Karpas-422 (cell line): ENCODE results near the gene ZNF519. TPM values are rescaled to one million over a fixed set of nuclear protein-coding genes. Genes with fewer than 3 reads are reported as not detected.
A peak's percentile ranks its signal among the peaks of the same experiment; 100 is the strongest.

ENCODE experiments used
- DNase-seq: peaks from one replicate; pipeline ENCODE4 v3.0.0-alpha.2; 2015
- H2AFZ ChIP-seq: fragments of 200-600 bp; sonication (generic); 2 replicates; pipeline ENCODE4 v1.6.1; 2014; ENCODE audit warnings: antibody characterized with exemption, low read length, mixed read lengths
- H3K27ac ChIP-seq: fragments of 200-600 bp; sonication (generic); 2 replicates; pipeline ENCODE4 v1.5.1; 2014; ENCODE audit warnings: mild to moderate bottlenecking, low read length, moderate library complexity
- H3K27me3 ChIP-seq: fragments of 200-600 bp; sonication (generic); 2 replicates; pipeline ENCODE4 v1.6.1; 2014; ENCODE audit warnings: low read length, mixed read lengths
- H3K36me3 ChIP-seq: fragments of 200-600 bp; sonication (generic); 2 replicates; pipeline ENCODE4 v1.6.1; 2014; ENCODE audit warnings: low read length, mixed read lengths; ENCODE audit not compliant: insufficient read depth
- H3K4me1 ChIP-seq: fragments of 200-600 bp; sonication (generic); 2 replicates; pipeline ENCODE4 v1.6.1; 2014; ENCODE audit warnings: mild to moderate bottlenecking, low read length, mixed read lengths
- H3K4me2 ChIP-seq: fragments of 200-600 bp; sonication (generic); 2 replicates; pipeline ENCODE4 v1.6.1; 2014; ENCODE audit warnings: low read length, low read depth, mild to moderate bottlenecking; ENCODE audit not compliant: poor library complexity, severe bottlenecking
- H3K4me3 ChIP-seq: fragments of 200-600 bp; sonication (generic); 2 replicates; pipeline ENCODE4 v1.5.1; 2014; ENCODE audit warnings: mild to moderate bottlenecking, antibody characterized with exemption, low read length, mixed read lengths
- H3K79me2 ChIP-seq: fragments of 200-600 bp; sonication (generic); 2 replicates; pipeline ENCODE4 v1.6.1; 2014; ENCODE audit warnings: mild to moderate bottlenecking, low read length, mixed read lengths
- H3K9ac ChIP-seq: fragments of 200-600 bp; sonication (generic); 2 replicates; pipeline ENCODE4 v1.6.0; 2014; ENCODE audit warnings: low read length
- H3K9me2 ChIP-seq: fragments of 200-600 bp; sonication (generic), shearing (Covaris generic); replicated peaks from 2 replicates; pipeline ENCODE4 v1.6.0; 2014; ENCODE audit warnings: mild to moderate bottlenecking, low read length, moderate library complexity; ENCODE audit not compliant: insufficient read depth
- H3K9me3 ChIP-seq: fragments of 300-700, 200-600 bp; sonication (generic); 2 replicates; pipeline ENCODE4 v1.6.1; 2014; ENCODE audit warnings: low read length, mixed read lengths
- H4K20me1 ChIP-seq: fragments of 200-600 bp; sonication (generic); 2 replicates; pipeline ENCODE4 v1.6.1; 2014; ENCODE audit warnings: mild to moderate bottlenecking, antibody characterized with exemption, low read length, low read depth; ENCODE audit not compliant: insufficient read depth
- total RNA-seq: library from RNA; depleted of rRNA; stranded (reverse); fragments of >200 nt; shearing (Covaris generic); gene quantifications from 2 replicates; pipeline ENCODE4 v1.2.3, GENCODE V29; 2014; ENCODE audit warnings: low replicate concordance

Gene ZNF519
- total RNA-seq, 1 experiment from 2014 or later: 29.0 TPM

DNA sequence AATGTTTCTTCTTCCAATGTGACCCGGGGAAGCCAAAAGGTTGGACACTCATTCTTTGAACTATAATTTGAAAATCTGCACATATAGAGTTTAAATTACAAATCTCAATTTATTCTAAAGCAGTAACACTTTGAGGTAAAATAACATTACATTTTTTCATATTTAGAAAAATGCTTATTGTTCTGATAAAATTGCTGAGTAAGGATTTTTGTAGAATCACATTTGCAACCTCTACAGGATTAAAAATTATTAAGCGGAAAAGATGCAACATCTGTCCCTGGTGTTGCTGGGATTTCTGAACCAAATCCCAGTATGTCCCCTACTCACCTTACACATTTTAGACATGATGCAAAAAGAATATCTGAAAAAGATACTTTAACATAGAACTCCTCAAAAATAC lies 10.1 kb downstream of the ZNF519 start:
- H3K9me2 ChIP-seq: no peaks in the 10 kb centered on the region
- no peak overlapping the region for H3K4me2 ChIP-seq
- H3K4me1 ChIP-seq: peaks cover 9% of the 10 kb centered on the region
- H3K9ac ChIP-seq: no peak overlapping the region
- no peak overlapping the region for H3K27ac ChIP-seq
- H4K20me1 ChIP-seq: no peaks in the 10 kb centered on the region
- H3K4me3 ChIP-seq: no peak overlapping the region
- no peak overlapping the region for H2AFZ ChIP-seq
- H3K36me3 ChIP-seq: peaks cover 58% of the 10 kb centered on the region
- no peaks in the 10 kb centered on the region for H3K27me3 ChIP-seq
- peaks cover 97% of the 10 kb centered on the region for H3K79me2 ChIP-seq
- H3K9me3 ChIP-seq: peaks cover 13% of the 10 kb centered on the region
- DNase-seq: no peak

DNA sequence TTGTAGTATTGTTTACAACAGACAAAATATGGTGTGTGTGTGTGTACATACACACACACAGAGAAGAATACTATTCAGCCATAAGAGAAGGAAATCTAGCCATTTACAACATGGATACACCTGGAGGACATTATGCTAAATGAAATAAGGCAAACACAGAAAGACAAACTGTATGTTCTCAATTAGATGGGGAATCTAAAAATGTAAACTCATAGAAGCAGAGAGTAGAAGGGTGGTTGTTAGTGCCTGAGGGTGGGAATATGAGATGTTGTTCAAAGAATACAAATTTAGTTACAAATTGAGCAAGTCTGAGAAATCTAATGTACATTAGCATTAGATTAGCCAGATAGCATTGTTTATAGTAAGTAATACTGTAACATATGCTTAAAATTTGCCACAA lies 11.3 kb downstream of the ZNF519 start:
- no peak overlapping the region for H3K27ac ChIP-seq
- no peak overlapping the region for H3K4me2 ChIP-seq
- H3K4me3 ChIP-seq: no peak overlapping the region
- H3K36me3 ChIP-seq: peaks cover 63% of the 10 kb centered on the region
- no peaks in the 10 kb centered on the region for H4K20me1 ChIP-seq
- H3K9me2 ChIP-seq: no peaks in the 10 kb centered on the region
- H3K79me2 ChIP-seq: peaks cover 97% of the 10 kb centered on the region
- no peaks in the 10 kb centered on the region for H3K27me3 ChIP-seq
- peaks cover 9% of the 10 kb centered on the region for H3K4me1 ChIP-seq
- H3K9ac ChIP-seq: no peak overlapping the region
- H2AFZ ChIP-seq: no peak overlapping the region
- no peak for DNase-seq
- peaks cover 13% of the 10 kb centered on the region for H3K9me3 ChIP-seq

DNA sequence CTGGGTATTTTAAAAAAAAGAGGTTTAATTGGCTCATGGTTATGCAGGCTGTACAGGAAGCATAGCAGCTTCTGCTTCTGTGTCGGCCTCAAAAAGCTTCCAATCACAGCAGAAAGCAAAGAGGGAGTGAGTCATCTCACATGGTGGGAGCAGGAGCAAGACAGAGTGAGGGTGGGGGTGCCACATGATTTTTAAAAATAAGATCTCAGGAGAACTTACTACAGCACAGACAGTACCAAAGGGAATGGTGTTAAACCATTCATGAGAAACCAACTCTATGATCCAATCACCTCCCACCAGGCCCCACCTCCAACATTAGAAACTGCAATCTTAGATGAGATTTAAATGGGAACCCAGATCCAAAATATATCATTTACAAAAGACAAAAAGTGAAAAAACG lies 14.6 kb downstream of the ZNF519 start:
- Histone ChIP-seq H3K27ac (no peak overlapping the region), H2AFZ (no peak overlapping the region), H3K27me3 (no peaks in the 10 kb centered on the region), H3K4me2 (no peak overlapping the region), H3K9ac (no peak overlapping the region), H3K36me3 (peaks cover 65% of the 10 kb centered on the region), H4K20me1 (no peaks in the 10 kb centered on the region), H3K9me3 (peaks cover 18% of the 10 kb centered on the region), H3K79me2 (peaks cover 92% of the 10 kb centered on the region), H3K4me1 (no peaks in the 10 kb centered on the region), H3K9me2 (no peaks in the 10 kb centered on the region), H3K4me3 (no peak overlapping the region)
- peak; percentile 38 for DNase-seq

DNA sequence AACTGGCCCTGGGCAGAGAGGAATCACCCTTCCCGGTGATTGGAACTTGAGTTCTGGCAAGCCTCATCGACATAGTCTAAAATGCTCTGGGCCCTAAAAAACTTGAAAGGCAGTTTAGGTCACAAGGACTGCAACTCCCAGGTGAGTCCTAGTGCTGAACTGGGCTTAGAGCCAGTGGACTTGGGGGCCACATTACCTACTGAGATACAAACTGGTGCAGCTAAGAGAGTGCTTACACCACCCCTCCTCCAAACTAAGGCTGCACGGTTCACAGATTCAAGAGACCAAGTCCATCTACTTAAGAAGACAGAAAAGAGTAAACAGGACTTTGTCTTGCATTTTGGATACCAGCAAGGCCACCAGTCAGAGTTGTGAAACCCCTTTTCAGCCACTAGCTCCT lies 25.3 kb downstream of the ZNF519 start:
- H3K36me3 ChIP-seq: peaks cover 31% of the 10 kb centered on the region
- peaks cover 58% of the 10 kb centered on the region for H3K9me3 ChIP-seq
- no peaks in the 10 kb centered on the region for H3K27me3 ChIP-seq
- H3K9ac ChIP-seq: no peak overlapping the region
- H3K4me2 ChIP-seq: no peak overlapping the region
- no peak for DNase-seq
- peaks cover 38% of the 10 kb centered on the region for H3K79me2 ChIP-seq
- H3K27ac ChIP-seq: no peak overlapping the region
- H3K4me3 ChIP-seq: no peak overlapping the region
- no peaks in the 10 kb centered on the region for H4K20me1 ChIP-seq
- H3K9me2 ChIP-seq: no peaks in the 10 kb centered on the region
- no peaks in the 10 kb centered on the region for H3K4me1 ChIP-seq
- H2AFZ ChIP-seq: no peak overlapping the region

DNA sequence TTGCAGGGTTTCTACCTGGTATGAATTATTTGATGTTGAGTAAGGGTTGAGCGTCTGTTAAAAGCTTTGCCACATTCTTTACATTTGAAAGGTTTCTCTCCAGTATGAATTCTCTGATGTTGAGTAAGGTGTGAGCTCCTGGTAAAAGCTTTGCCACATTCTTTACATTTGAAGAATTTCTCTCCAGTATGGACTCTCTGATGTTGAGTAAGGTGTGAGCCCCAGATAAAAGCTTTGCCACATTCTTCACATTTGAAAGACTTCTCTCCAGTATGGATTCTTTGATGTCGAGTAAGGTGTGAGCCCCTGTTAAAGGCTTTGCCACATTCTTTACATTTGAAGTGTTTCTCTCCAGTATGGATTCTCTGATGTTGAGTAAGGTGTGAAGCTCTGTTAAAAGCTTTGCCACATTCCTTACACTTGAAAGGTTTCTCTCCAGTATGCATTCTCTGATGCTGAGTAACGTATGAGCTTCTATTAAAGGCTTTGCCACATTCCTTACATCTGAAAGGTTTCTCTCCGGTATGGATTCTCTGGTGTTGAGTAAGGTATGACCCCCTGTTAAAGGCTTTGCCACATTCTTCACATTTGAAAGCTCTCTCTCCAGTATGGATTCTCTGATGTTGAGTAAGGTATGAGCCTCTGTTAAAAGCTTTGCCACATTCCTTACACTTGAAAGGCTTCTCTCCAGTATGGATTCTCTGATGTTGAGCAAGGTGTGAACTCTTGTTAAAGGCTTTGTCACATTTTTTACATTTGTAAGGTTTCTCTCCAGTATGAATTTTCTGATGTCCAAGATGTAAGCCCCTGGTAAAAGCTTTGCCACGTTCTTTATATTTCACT lies 27.1 kb downstream of the ZNF519 start:
- Histone ChIP-seq H3K79me2 (peaks cover 26% of the 10 kb centered on the region), H3K27me3 (no peaks in the 10 kb centered on the region), H3K36me3 (peaks cover 31% of the 10 kb centered on the region), H2AFZ (no peak overlapping the region), H3K4me3 (no peak overlapping the region), H3K9ac (no peak overlapping the region), H3K9me3 (peaks cover 58% of the 10 kb centered on the region), H4K20me1 (no peaks in the 10 kb centered on the region), H3K4me2 (no peak overlapping the region), H3K9me2 (no peaks in the 10 kb centered on the region), H3K27ac (no peak overlapping the region), H3K4me1 (no peaks in the 10 kb centered on the region)
- DNase-seq: no peak

DNA sequence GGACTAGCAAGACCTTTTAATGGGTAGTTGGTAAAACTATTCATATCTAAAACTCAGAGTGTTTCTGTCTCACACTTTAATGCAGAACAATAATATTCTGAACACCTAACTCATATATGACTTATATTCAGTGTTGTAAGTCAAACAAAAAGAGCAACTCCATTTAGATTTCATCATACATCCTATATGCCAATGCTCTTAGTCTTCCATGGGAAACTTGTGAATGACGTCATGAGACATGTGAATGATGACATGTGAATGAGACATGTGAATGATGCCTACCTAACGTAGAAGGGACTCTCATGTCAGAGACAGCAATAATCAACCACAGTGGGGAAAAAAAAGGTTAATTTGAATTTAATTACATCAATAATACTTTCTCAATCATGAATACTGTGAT lies 28.0 kb downstream of the ZNF519 start:
- Histone ChIP-seq H3K4me3 (no peak overlapping the region), H3K9me3 (peaks cover 52% of the 10 kb centered on the region), H3K4me2 (no peak overlapping the region), H2AFZ (no peak overlapping the region), H3K4me1 (no peaks in the 10 kb centered on the region), H3K9ac (no peak overlapping the region), H3K27ac (no peak overlapping the region), H3K36me3 (peaks cover 28% of the 10 kb centered on the region), H3K79me2 (peaks cover 17% of the 10 kb centered on the region), H4K20me1 (no peaks in the 10 kb centered on the region), H3K9me2 (no peaks in the 10 kb centered on the region), H3K27me3 (no peaks in the 10 kb centered on the region)
- no peak for DNase-seq

DNA sequence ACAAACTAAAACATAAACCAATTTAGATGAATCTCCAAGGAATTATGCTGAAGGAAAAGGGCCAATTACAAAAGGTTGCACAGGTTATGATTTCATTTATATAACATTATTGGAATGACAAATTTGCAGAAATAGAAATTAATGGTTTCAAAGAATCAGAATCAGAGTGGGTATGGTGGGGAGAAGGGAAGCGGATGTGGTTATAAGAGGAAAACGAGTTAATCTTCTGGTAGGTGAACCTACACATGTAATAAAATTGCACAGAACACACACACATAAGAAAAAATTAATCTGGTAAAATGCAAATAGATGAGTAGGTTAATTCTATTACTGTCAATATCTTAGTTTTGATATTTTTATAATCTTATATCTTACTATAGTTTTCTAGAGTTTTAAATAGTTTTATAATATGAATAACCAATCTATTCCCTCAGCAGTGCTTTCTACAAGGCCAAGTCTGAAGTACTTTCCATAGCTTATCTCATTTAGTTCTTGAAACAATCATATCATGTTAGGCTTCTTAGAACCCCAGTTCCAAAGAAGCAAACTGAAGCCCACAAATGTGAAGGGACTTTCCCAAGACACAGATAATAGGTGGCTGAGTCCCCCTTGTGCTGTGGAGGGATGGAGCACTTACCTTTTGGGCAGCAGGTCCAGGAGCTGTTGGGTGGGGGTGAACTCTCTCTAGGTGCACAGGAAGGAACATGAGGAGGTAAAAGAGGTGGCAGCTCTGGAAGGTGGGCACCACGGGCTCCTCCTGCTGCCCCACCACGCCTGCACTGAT lies 31.5 kb downstream of the ZNF519 start:
- H3K27me3 ChIP-seq: no peaks in the 10 kb centered on the region
- no peaks in the 10 kb centered on the region for H3K79me2 ChIP-seq
- peaks cover 25% of the 10 kb centered on the region for H3K9me3 ChIP-seq
- peaks cover 4% of the 10 kb centered on the region; the same call in 1 of the 2 replicates for H4K20me1 ChIP-seq
- H3K9ac ChIP-seq: no peak overlapping the region
- DNase-seq: no peak
- no peaks in the 10 kb centered on the region for H3K4me1 ChIP-seq
- no peak overlapping the region for H3K27ac ChIP-seq
- 0 out of 2 replicates have a peak, but pooled peaks cover 4% of the 10 kb centered on the region for H3K36me3 ChIP-seq
- no peak overlapping the region for H3K4me3 ChIP-seq
- H3K9me2 ChIP-seq: no peaks in the 10 kb centered on the region
- H3K4me2 ChIP-seq: no peak overlapping the region
- no peak overlapping the region for H2AFZ ChIP-seq

DNA sequence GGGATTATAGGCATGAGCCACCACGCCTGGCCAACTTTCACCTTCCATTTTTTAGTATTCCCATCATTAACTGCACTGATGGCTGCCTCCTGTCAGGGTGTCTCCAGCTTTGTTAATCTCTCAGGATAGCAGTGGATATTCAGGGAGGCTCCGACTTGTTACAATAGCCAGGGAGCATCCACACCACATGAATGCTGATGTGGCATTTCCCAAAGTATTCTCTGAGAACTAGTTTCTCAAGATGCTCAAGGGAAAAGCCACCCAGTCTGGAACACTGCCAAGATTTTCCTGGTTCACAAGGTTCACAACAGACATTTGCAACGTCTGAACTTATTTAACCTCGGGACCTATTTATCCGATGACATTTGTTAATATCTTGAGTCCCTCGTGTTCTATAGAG lies 33.8 kb downstream of the ZNF519 start:
- Histone ChIP-seq H3K27ac (no peak overlapping the region), H2AFZ (no peak overlapping the region), H3K36me3 (no peaks in the 10 kb centered on the region), H3K9ac (no peak overlapping the region), H3K79me2 (no peaks in the 10 kb centered on the region), H3K9me3 (peaks cover 5% of the 10 kb centered on the region; the same call in 1 of the 2 replicates), H4K20me1 (peaks cover 4% of the 10 kb centered on the region; the same call in 1 of the 2 replicates), H3K9me2 (no peaks in the 10 kb centered on the region), H3K4me2 (no peak overlapping the region), H3K4me3 (no peak overlapping the region), H3K4me1 (no peaks in the 10 kb centered on the region), H3K27me3 (no peaks in the 10 kb centered on the region)
- DNase-seq: no peak
